Left cardiac atrium (tissue), 4 donors: ENCODE results near the gene CRYBG1. TPM values are rescaled to one million over a fixed set of nuclear protein-coding genes. Genes with fewer than 3 reads are reported as not detected.
"Not testable (repeated sequence)": the region's sequence is repeated elsewhere in the genome, so short reads cannot be mapped to it uniquely, and the experiment has no call there.

Experiments
- ATAC-seq, 2 donors: fragments of 200-7000 bp; cut with Tn5 transposase; one replicate each; pipeline ENCODE4 v1.9.1; 2020; ENCODE audit warnings: mild to moderate bottlenecking in 2 of 2, moderate library complexity in 2 of 2
- DNase-seq: peaks from one replicate; pipeline ENCODE4 v3.0.0-alpha.2; 2020
- intact Hi-C, 2 donors: fragments of 100-400 bp; cut with DNase I; formaldehyde crosslinking; loops; one replicate each; pipeline versions ENCODE4 v1.14.1 to v1.15.1; 2022 to 2023
- total RNA-seq, 2 donors: library from RNA; stranded (reverse); fragmentation: NEBNext Ultra II Directional; extraction: Animal tissue kit (Norgen Biotek cat#: 25700); gene quantifications; one replicate each; pipeline ENCODE4 v1.2.1, GENCODE V29; 2021
- donor health status: DM: no; HTN: yes; CAD: no.
- donor health status: DM: no; HTN: yes; CAD: no; lungs with severe emphysema.
- donor health status: DM: yes; HTN: yes; CAD: no.
- donor health status: Dilated cardiomyopathy.

The CRYBG1 gene
- total RNA-seq, 2 donors from 2014 or later = 3.5 to 5.6 TPM

DNA sequence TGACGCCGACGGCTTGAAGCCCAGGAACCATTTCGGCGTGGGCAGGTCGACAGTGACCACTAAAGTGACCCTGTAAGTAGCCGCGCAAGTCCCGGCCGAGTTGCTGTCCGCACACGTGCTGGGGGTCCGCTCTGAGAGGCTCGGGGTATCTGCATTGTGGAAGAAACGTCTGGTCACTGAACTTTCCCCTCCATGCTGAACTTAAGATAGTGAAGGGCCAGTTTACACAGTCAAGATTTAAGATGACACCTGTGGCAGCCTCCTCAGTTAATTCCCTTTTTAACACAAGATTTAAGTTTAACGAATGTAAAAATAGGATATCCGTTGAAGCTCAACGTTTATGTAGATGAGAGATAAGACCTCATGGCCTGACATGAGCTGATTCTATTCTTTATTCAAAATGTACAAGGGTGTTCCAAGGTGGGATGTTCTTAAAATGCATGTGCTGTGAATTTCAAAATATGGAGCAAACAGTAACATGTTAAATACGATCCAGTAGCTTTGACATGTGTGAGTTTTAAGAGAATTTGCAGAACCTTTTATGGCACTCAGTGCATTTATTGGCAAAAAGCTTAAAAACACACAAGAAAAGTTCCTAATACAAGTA is 152.6 kb downstream of the CRYBG1 start:
- intact Hi-C loops = no loop called here

DNA sequence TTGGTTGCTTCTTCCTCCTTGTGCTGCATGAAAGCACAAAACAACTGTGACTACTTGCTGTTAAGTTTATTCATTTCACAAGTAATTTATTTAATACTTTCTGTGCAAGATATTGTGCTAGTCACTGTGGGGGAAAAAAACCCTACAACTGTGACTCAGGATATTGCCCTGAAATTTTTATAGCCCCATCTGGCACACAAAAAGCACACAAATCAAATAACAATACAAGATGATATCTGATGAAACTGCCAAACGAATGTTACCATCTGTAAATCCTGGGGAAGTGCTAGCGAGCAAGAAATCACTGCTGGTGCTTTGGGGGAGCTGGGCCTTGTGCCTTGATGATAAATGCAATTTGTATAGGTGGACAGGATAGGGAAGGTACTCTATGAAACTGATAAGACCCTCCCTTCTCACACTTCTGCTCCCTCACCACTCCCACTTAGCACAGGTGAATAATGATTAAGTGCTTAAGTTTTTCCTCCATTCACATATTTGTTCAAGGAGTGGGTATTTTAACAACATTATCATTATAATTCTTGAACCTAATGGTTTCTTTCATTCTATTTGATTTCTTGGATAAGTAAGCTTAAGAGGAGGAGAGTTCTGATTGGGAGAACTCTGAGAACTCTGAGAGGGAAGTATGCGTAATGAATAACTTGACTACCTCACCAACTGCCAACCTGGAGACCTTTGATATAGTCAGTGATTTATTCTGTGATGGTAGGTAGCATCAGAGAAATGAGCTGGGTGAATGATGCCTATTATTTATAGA is 153.5 kb downstream of the CRYBG1 start:
- DNase-seq = no peak
- ATAC-seq = no peak
- intact Hi-C loops = no loop called here

More for the DNA sequence above, 152.6 kb downstream of the CRYBG1 start:
- no peak for DNase-seq
- no peak for ATAC-seq

- DNase-seq (no peak), ATAC-seq (no peak)
- intact Hi-C loops = no loop called here
These were observed 154.0 kb downstream of the CRYBG1 start for GRCh38 chr6:106514583-106514885.

DNA sequence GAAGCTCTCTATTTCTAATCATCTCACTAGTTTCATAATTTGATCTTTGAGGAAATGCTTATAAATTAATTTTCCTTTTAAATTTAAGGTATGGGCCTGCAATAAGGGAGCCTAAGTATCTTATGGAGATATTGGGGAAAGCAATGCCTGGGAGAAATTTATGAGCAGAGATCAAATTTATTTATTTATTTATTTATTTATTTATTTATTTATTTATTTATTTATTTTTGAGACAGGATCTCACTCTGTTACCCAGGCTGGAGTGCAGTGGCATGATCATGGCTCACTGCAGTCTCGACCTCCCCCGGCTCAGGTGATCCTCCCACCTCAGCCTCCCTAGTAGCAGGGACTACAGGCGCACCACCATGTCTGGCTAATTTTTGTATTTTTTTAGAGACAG is 155.1 kb downstream of the CRYBG1 start:
- intact Hi-C loops, ATAC-seq, DNase-seq: not testable (repeated sequence)

DNA sequence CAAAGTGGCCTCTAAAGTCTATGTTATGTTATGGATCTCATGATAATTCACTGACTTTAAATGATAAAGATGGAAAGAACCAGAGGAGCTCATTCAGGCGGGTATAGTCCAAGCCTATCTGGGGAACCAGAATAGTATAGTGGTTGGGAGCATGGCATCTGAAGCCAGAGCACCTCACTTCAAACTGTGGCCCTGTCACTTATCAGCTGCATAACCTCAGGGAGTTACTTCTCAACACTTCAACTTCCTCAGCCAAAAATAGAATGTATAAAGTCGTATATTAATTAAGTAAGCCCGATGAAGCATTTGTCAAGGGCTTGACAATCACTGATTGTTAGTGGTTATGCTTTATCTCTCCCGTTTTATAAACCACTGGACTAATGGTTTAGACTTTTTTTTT is 156.1 kb downstream of the CRYBG1 start:
- DNase-seq (no peak), ATAC-seq (no peak)
- intact Hi-C loops = no loop called here

GRCh38 chr6:106517706-106518105 is 157.2 kb downstream of the CRYBG1 start:
- DNase-seq (no peak), ATAC-seq (no peak)
- intact Hi-C loops = no loop called here

- ATAC-seq (no peak), DNase-seq (no peak)
- intact Hi-C loops = no loop called here
These were observed 158.2 kb downstream of the CRYBG1 start for GRCh38 chr6:106518748-106519147.

DNA sequence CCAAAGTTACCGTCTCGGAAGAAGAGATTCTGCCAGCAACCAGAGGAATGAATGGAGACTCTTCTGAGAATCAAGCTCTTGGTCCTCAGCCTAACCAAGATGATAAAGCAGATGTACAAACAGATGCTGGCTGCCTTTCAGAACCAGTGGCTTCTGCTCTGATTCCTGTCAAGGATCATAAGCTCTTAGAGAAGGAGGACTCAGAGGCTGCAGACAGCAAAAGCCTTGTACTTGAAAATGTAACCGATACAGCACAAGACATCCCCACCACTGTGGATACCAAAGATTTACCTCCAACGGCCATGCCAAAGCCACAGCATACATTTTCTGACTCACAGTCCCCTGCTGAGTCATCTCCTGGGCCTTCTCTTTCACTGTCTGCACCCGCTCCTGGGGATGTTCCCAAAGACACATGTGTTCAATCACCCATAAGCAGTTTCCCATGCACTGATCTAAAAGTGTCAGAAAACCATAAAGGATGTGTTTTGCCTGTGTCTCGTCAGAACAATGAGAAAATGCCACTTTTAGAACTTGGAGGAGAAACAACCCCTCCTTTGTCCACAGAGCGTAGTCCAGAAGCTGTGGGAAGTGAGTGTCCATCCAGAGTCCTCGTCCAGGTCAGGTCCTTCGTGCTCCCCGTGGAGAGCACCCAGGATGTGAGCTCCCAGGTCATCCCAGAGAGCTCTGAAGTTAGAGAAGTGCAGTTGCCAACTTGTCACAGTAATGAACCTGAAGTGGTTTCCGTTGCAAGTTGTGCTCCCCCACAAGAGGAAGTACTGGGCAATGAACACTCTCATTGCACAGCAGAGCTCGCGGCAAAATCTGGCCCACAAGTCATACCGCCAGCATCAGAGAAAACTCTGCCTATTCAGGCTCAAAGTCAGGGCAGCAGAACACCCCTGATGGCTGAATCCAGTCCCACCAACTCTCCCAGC is 159.2 kb downstream of the CRYBG1 start:
- intact Hi-C loops = no loop called here
- DNase-seq = peak; percentile 35

DNA sequence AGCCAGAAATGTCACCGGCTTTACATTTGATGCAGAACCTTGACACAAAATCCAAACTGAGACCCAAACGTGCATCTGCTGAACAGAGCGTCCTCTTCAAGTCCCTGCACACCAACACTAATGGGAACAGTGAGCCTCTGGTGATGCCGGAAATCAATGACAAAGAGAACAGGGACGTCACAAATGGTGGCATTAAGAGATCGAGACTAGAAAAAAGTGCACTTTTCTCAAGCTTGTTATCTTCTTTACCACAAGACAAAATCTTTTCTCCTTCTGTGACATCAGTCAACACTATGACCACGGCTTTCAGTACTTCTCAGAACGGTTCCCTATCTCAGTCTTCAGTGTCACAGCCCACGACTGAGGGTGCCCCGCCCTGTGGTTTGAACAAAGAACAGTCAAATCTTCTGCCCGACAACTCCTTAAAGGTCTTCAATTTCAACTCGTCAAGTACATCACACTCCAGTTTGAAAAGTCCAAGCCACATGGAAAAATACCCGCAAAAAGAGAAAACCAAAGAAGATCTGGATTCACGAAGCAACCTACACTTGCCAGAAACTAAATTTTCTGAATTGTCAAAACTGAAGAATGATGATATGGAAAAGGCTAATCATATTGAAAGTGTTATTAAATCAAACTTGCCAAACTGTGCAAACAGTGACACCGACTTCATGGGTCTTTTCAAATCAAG is 160.3 kb downstream of the CRYBG1 start:
- intact Hi-C loops = no loop called here
- no peak for DNase-seq
- peak; percentile 76 to 84 for ATAC-seq

More for the DNA sequence above, 159.2 kb downstream of the CRYBG1 start:
- ATAC-seq = peak; percentile 64 to 74

DNA sequence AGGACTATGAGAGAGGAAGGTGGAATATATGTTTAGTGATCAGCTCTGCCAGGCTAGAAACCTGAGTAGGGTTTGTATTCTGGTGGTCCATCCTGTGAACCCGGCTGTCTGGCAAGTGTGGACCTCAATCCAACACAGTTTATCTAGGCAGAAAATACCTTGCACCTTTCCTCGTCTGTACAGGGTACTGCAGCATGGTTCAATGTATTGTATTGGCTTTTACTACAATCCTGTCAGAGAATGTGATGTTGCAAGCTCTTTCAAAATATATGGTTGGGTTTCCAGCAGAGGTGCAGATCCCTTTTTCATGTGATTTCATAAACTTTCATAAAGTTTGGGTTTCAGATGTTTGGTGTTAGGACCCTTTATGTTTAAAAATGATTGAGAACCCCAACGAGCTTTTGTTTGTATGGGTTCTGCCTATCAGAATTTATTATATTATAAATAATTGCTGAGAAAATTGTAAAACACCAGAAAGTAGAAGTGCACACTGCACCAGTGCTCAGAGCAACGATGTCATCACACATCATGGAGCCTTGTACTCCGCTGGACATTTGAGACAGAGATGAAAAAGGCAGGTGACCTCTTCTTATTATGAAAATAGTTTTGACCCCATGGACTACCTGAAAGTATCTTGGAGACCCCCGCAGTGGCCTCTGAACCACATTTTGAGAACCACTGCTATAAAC is 162.2 kb downstream of the CRYBG1 start:
- ATAC-seq (no peak), DNase-seq (no peak)
- intact Hi-C loops = no loop called here

GRCh38 chr6:106525107-106525881 is 164.8 kb downstream of the CRYBG1 start:
- DNase-seq = no peak
- intact Hi-C loops = no loop called here
- no peak for ATAC-seq

GRCh38 chr6:106525882-106526275 is 165.4 kb downstream of the CRYBG1 start:
- intact Hi-C loops = no loop called here
- ATAC-seq (no peak), DNase-seq (no peak)

- intact Hi-C loops = no loop called here
- DNase-seq = no peak
- ATAC-seq = no peak
These were observed 166.6 kb downstream of the CRYBG1 start for GRCh38 chr6:106527117-106527516.

DNA sequence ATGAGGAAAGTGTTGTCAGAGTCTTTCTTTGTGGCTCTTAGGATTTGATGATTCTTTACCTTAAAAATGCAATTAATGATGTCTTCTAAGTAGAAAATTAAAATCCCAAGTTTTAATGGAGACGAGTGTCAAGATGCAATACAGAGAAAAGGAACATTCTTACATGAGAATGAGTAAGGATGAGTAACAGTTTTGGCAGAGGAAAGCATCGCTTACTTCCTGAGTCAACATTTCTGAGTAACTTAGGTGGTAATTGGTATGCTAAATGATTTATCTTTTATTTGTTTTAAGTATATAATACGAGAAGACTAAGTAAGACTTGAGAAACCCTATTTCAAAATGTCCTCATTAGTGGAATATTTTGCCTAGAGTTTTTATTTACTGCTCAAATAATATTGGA is 167.5 kb downstream of the CRYBG1 start:
- DNase-seq (no peak), ATAC-seq (peak; percentile 27 to 85)
- intact Hi-C loops = no loop called here

DNA sequence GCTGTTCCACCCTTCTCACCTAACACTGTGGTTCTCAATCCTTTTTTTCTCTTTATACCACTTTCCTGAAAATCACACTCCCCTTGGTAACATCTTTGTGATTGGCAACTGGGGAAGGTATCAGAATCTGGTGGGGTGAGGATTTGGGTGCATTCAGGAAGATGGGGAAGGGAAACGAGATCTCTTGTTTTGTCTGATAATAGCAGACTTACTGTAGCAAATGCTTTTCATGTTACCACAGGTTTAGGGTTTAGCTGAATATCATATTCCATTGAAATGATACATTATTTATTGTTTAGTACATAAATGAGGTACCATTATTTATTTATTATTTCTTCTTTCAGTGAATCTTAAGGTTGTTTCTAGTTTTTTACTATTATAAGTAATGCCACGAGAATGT is 168.0 kb downstream of the CRYBG1 start:
- DNase-seq (no peak), ATAC-seq (no peak)
- intact Hi-C loops = no loop called here

- DNase-seq = no peak
- ATAC-seq = no peak
- intact Hi-C loops = no loop called here
These were observed 168.9 kb downstream of the CRYBG1 start for GRCh38 chr6:106529438-106529837.

DNA sequence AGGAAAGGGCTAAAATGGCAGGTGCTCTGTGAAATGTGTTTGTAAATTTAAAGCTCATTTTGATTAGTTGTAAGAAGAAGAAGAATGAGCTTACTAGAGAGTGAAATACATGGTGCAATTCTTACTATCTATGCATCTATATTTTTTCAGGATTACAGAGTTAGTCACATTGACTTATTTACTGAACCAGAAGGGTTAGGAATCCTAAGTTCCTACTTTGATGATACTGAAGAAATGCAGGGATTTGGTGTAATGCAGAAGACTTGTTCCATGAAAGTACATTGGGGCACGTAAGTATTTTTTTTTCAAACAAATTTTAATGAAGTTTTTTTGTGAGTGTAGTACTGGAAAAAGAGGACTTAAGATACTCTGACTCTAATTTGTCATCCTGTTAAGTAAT is 169.5 kb downstream of the CRYBG1 start:
- DNase-seq (no peak), ATAC-seq (no peak)
- intact Hi-C loops = no loop called here

GRCh38 chr6:106530502-106530901 is 170.0 kb downstream of the CRYBG1 start:
- intact Hi-C loops = no loop called here
- ATAC-seq (no peak), DNase-seq (no peak)
